Measurements from ENCODE around the gene VEZT.

Gene VEZT

DNA sequence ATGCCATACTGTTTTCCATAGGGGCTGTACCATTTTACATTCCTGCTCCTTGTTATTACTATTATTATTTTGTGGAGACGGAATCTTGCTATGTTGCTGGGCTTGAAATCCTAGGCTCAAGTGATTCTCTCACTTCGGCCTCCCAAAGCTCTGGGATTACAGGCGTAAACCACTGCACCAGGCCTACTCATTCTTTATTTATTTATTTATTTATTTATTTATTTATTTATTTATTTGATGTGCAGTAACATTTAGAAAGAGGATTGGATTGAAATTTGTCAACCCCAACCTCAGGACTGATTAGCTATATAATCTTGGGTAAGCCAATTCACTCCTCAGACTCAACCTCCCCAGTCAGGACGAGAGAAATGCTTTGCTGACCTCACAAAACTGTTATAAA lies 107.9 kb downstream of the VEZT start:
- TF ChIP-seq, protein P1, sequence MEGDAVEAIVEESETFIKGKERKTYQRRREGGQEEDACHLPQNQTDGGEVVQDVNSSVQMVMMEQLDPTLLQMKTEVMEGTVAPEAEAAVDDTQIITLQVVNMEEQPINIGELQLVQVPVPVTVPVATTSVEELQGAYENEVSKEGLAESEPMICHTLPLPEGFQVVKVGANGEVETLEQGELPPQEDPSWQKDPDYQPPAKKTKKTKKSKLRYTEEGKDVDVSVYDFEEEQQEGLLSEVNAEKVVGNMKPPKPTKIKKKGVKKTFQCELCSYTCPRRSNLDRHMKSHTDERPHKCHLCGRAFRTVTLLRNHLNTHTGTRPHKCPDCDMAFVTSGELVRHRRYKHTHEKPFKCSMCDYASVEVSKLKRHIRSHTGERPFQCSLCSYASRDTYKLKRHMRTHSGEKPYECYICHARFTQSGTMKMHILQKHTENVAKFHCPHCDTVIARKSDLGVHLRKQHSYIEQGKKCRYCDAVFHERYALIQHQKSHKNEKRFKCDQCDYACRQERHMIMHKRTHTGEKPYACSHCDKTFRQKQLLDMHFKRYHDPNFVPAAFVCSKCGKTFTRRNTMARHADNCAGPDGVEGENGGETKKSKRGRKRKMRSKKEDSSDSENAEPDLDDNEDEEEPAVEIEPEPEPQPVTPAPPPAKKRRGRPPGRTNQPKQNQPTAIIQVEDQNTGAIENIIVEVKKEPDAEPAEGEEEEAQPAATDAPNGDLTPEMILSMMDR (IDR thresholded peaks at IDR 0.05; ENCODE audit: control insufficient read depth, extremely low read depth, insufficient read depth), result no peak
- H3K4me3 ChIP-seq (ENCODE audit: low read depth, low read length), result no peak overlapping the region
- no peak for DNase-seq (ENCODE audit: low read depth)

DNA sequence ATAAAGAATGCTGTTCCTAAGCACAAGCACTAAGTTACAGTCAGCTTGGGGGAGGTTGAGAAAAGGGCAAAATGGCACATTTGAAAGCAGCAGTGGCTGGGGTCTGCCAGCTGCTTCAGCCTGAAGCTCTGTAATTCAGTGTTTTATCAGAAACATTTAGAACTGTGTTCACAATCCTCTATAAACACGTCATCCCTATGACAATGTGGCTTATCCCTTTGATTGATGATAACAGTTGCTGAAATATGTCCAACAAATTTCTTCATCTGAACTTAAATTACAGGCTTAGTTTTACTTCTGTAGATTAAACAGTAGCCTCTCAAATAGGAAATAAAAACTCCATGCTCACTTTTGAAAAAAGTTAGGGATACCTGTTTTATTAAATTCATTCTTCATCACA lies 108.8 kb downstream of the VEZT start:
- DNase-seq (ENCODE audit: low read depth), result no peak
- H3K4me3 ChIP-seq (ENCODE audit: low read depth, low read length), result no peak overlapping the region
- TF ChIP-seq, protein P1 (IDR thresholded peaks at IDR 0.05; ENCODE audit: control insufficient read depth, extremely low read depth, insufficient read depth), result no peak

DNA sequence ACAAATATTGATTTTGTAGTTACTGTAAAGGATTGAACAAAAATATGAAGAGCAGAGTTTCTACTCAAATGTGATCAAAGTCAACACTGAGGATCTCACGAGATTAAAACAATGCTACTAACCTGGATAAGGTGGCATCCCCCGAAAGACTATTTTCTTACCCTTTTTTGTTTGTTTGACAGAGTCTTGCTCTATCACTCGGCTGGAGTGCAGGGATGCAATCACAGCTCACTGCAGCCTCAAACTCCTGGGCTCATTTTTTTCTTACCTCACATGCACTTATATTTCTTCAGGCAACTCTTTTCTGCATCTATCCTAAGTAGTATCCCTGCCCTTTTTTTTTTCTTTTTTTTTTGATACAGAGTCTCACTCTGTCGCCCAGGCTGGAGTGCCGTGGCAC lies 109.2 kb downstream of the VEZT start:
- no peak for DNase-seq (ENCODE audit: low read depth)
- H3K4me3 ChIP-seq (ENCODE audit: low read depth, low read length), result no peak overlapping the region
- TF ChIP-seq, protein P1 (IDR thresholded peaks at IDR 0.05; ENCODE audit: control insufficient read depth, extremely low read depth, insufficient read depth), result no peak

DNA sequence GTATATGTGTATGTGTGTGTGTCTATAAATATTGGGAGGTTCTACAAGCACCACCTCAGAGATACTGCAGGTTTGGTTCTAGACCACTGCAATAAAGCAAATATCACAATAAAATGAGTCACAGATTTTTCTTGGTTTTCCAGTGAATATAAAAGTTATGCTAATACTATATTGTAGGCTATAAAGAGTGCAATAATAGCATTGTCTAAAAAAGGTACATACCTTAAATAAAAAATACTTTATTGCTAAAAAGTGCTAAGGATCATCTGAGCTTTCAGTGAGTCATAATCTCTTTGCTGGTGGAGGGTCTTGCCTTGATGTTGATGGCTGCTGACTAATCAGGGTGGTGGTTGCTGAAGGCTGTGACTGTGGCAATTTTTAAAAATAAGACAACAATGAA lies 111.1 kb downstream of the VEZT start:
- DNase-seq (ENCODE audit: low read depth), result no peak
- TF ChIP-seq, protein P1 (IDR thresholded peaks at IDR 0.05; ENCODE audit: control insufficient read depth, extremely low read depth, insufficient read depth), result no peak
- H3K4me3 ChIP-seq (ENCODE audit: low read depth, low read length), result no peak overlapping the region

DNA sequence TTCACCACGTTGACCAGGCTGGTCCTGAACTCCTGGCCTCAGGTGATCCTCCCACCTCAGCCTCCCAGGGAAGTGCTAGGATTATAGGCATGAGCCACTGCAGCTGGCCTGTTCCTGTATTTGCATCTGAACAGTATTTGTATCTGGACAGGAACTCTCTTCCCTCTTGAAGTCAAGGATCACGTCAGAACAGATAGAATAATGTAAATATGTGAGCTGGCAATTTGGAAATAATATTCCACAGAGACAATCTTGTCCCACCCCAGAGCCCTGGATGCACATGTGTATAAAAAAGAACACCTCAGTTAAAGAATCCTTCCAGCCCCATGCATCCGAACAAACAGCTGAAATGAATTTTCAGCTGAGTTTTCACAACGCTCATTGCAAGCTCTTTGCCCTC lies 118.3 kb downstream of the VEZT start:
- DNase-seq (ENCODE audit: low read depth), result no peak
- H3K4me3 ChIP-seq (ENCODE audit: low read depth, low read length), result no peak overlapping the region

DNA sequence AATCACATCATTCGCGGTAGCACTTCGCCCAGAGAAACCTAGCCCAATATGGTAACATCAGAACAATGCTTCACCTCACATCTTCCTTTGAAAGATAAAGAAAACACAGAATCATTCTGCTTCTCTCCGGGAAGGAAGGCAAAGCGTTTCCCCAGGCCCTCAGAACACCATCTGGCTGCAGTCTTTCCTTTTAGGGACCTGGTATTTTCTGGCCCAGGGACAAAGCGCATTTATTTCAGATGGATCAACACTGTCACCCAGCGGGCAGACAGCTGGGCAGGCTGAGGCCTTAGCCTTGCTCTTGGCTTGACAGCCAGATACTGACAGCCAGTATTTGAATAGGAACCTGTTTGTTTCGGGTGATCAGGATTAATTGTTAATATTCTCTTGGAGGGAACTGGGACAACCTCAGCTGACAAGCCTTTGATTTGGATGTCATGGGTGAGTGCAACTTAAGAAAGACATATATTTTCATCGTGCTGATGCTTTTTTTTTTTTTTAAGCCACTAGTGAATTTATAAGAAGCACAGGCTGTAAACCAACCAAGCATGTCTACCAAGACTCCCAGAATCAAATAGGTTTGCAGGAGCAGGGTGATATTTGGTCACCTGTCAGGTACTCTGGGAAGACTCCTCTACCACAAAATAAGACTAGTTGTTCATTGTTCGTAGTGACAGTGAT lies 118.9 kb downstream of the VEZT start:
- no peak overlapping the region for H3K4me3 ChIP-seq (ENCODE audit: low read depth, low read length)
- TF ChIP-seq, protein P1 (IDR thresholded peaks at IDR 0.05; ENCODE audit: control insufficient read depth, extremely low read depth, insufficient read depth), result peak; percentile 99
- DNase-seq (ENCODE audit: low read depth), result peak; percentile 89

More for the DNA sequence above, 118.3 kb downstream of the VEZT start:
- TF ChIP-seq, protein P1 (IDR thresholded peaks at IDR 0.05; ENCODE audit: control insufficient read depth, extremely low read depth, insufficient read depth), result no peak

DNA sequence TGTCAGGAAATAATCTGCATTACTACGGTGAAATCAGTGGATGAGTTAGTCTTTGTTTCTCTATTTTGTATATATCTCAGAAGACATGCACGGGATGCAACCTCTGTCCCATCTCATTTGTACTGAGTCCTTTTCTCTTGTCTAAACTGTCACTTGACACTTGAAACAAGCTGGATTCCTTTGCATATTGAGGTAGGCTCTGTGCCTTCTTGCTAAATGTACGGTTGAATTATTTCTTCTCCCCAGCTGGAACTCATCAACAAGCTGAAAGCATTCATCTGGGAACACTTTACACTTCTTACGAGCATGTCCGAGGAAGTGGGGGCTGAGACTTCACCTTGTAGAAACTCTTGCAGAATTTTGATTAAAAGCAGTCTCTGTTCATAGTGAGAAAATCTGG lies 119.5 kb downstream of the VEZT start:
- TF ChIP-seq, protein P1 (IDR thresholded peaks at IDR 0.05; ENCODE audit: control insufficient read depth, extremely low read depth, insufficient read depth), result no peak
- no peak for DNase-seq (ENCODE audit: low read depth)

More for the DNA sequence above, 119.5 kb downstream of the VEZT start:
- no peak overlapping the region for H3K4me3 ChIP-seq (ENCODE audit: low read depth, low read length)

All from LNCaP clone FGC (cell line).